RWPE2 (cell line): ENCODE measurements around the gene NCL.

Source experiments
- ATAC-seq: fragments of 200-7000 bp; cut with Tn5 transposase; 3 replicates; pipeline ENCODE4 v1.9.1; 2021; ENCODE audit warnings: low read depth
- DNase-seq: peaks from one replicate; pipeline ENCODE4 v3.0.0-alpha.2; 2020; ENCODE audit warnings: low spot score
- H3K27ac ChIP-seq: fragments of 450-650 bp; 2 replicates; pipeline ENCODE4 v1.5.1; 2017; ENCODE audit warnings: mild to moderate bottlenecking; ENCODE audit not compliant: poor library complexity, severe bottlenecking
- H3K27me3 ChIP-seq: fragments of 250-450 bp; sonication (Bioruptor Pico); 2 replicates; pipeline ENCODE4 v1.5.1; 2021; ENCODE audit warnings: mild to moderate bottlenecking, moderate library complexity; ENCODE audit not compliant: insufficient read depth, poor library complexity, severe bottlenecking
- H3K36me3 ChIP-seq: fragments of 250-450 bp; sonication (Bioruptor Pico); 2 replicates; pipeline ENCODE4 v1.5.1; 2020; ENCODE audit warnings: low read depth, mild to moderate bottlenecking, moderate library complexity
- H3K4me1 ChIP-seq: fragments of 250-450 bp; sonication (Bioruptor Pico); 2 replicates; pipeline ENCODE4 v1.5.1; 2021; ENCODE audit warnings: mild to moderate bottlenecking, moderate library complexity; ENCODE audit not compliant: insufficient read depth, poor library complexity, severe bottlenecking
- H3K4me3 ChIP-seq: fragments of 250-450 bp; sonication (Bioruptor Pico); 2 replicates; pipeline ENCODE4 v1.5.1; 2021; ENCODE audit warnings: mild to moderate bottlenecking, moderate library complexity; ENCODE audit not compliant: severe bottlenecking
- H3K9me3 ChIP-seq: fragments of 250-450 bp; sonication (Bioruptor Pico); 2 replicates; pipeline ENCODE4 v1.5.1; 2021; ENCODE audit warnings: mild to moderate bottlenecking, moderate library complexity; ENCODE audit not compliant: severe bottlenecking
- TF ChIP-seq, protein P1 (sequence below): fragments of 450-650 bp; IDR thresholded peaks from one replicate; pipeline ENCODE4 v1.5.1; 2017; ENCODE audit warnings: mild to moderate bottlenecking, moderate library complexity; ENCODE audit not compliant: poor library complexity, severe bottlenecking

The NCL gene

GRCh38 chr2:231457101-231457500 lies 7.2 kb downstream of the NCL start:
- no peaks in the 10 kb centered on the region for H3K27me3 ChIP-seq
- ATAC-seq (no peak), DNase-seq (no peak)
- H3K36me3 ChIP-seq = peaks cover 92% of the 10 kb centered on the region
- no peaks in the 10 kb centered on the region for H3K4me1 ChIP-seq
- TF ChIP-seq, protein P1, sequence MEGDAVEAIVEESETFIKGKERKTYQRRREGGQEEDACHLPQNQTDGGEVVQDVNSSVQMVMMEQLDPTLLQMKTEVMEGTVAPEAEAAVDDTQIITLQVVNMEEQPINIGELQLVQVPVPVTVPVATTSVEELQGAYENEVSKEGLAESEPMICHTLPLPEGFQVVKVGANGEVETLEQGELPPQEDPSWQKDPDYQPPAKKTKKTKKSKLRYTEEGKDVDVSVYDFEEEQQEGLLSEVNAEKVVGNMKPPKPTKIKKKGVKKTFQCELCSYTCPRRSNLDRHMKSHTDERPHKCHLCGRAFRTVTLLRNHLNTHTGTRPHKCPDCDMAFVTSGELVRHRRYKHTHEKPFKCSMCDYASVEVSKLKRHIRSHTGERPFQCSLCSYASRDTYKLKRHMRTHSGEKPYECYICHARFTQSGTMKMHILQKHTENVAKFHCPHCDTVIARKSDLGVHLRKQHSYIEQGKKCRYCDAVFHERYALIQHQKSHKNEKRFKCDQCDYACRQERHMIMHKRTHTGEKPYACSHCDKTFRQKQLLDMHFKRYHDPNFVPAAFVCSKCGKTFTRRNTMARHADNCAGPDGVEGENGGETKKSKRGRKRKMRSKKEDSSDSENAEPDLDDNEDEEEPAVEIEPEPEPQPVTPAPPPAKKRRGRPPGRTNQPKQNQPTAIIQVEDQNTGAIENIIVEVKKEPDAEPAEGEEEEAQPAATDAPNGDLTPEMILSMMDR = no peak
- no peaks in the 10 kb centered on the region for H3K9me3 ChIP-seq
- H3K4me3 ChIP-seq = no peak overlapping the region
- H3K27ac ChIP-seq = no peak overlapping the region

GRCh38 chr2:231456295-231457004 lies 7.8 kb downstream of the NCL start:
- no peak for DNase-seq
- TF ChIP-seq, protein P1 = no peak
- Histone ChIP-seq H3K9me3 (no peaks in the 10 kb centered on the region), H3K4me3 (no peak overlapping the region), H3K27ac (no peak overlapping the region), H3K4me1 (no peaks in the 10 kb centered on the region), H3K36me3 (peaks cover 90% of the 10 kb centered on the region), H3K27me3 (no peaks in the 10 kb centered on the region)
- no peak for ATAC-seq

DNA sequence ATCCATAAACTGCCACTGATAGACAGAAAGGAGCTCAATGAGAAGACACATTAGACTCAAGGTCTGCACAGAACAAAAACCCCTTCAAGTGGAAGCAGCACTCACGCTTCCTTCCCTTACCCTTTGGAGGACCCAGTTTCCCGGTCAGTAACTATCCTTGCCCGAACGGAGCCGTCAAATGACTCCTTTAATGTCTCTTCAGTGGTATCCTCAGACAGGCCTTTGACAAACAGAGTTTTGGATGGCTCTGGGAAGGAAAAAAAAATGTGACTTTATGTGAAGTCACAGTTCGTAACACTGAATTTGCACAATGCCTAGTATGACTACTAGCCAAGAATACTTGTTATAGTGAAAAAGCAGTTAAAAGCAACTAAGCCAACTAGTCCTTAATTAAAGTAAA lies 8.4 kb downstream of the NCL start:
- no peak for DNase-seq
- Histone ChIP-seq H3K27ac (no peak overlapping the region), H3K4me3 (no peak overlapping the region), H3K4me1 (no peaks in the 10 kb centered on the region), H3K27me3 (no peaks in the 10 kb centered on the region), H3K9me3 (no peaks in the 10 kb centered on the region), H3K36me3 (peaks cover 86% of the 10 kb centered on the region)
- no peak for ATAC-seq
- TF ChIP-seq, protein P1 = no peak

- TF ChIP-seq, protein P1 = no peak
- DNase-seq (no peak), ATAC-seq (no peak)
- H3K9me3 ChIP-seq = no peaks in the 10 kb centered on the region
- H3K4me3 ChIP-seq = no peak overlapping the region
- H3K4me1 ChIP-seq = no peaks in the 10 kb centered on the region
- no peaks in the 10 kb centered on the region for H3K27me3 ChIP-seq
- H3K36me3 ChIP-seq = peaks cover 79% of the 10 kb centered on the region
- H3K27ac ChIP-seq = no peak overlapping the region
These were observed 9.1 kb downstream of the NCL start for GRCh38 chr2:231455222-231455621.

- TF ChIP-seq, protein P1 = no peak
- H3K4me1 ChIP-seq = no peaks in the 10 kb centered on the region
- DNase-seq (no peak), ATAC-seq (no peak)
- no peak overlapping the region for H3K27ac ChIP-seq
- no peaks in the 10 kb centered on the region for H3K27me3 ChIP-seq
- H3K36me3 ChIP-seq = peaks cover 70% of the 10 kb centered on the region
- H3K4me3 ChIP-seq = no peak overlapping the region
- no peaks in the 10 kb centered on the region for H3K9me3 ChIP-seq
These were observed 9.9 kb downstream of the NCL start for GRCh38 chr2:231454361-231454791.
